Activated CD8-positive, alpha-beta T cell treated with anti-CD3 and anti-CD28 coated beads, Interleukin-2, amount 10 ng/mL, durations not matched to agents 7 days and 5 days (primary cell): ENCODE results near the gene TRAF3IP3. TPM values are rescaled to one million over a fixed set of nuclear protein-coding genes. Genes with fewer than 3 reads are reported as not detected.

Experiments
- ATAC-seq: fragments of 150-1000 bp; cut with Tn5 transposase; one replicate; pipeline ENCODE4 v1.10.0; 2021; ENCODE audit warnings: moderate library complexity
- CTCF ChIA-PET: fragments of 350-600 bp; sonication (Branson Sonifier 250); formaldehyde crosslinking; loops from one replicate; lab custom pipeline; 2021; ENCODE audit warnings: antibody characterized with exemption; lab: Charles Lee
- POLR2A ChIA-PET: fragments of 350-600 bp; sonication (Branson Sonifier 250); formaldehyde crosslinking; loops from one replicate; lab custom pipeline; 2021; ENCODE audit warnings: antibody characterized with exemption; lab: Charles Lee
- DNase-seq: peaks from one replicate; pipeline ENCODE4 v3.0.0-alpha.2; 2020
- H3K27ac Mint-ChIP-seq: one replicate; pipeline ENCODE4 v1.8.0; 2021; ENCODE audit warnings: mild to moderate bottlenecking, mixed read lengths
- H3K27me3 Mint-ChIP-seq: one replicate; pipeline ENCODE4 v1.8.0; 2021; ENCODE audit warnings: low read depth, mixed read lengths
- H3K36me3 Mint-ChIP-seq: one replicate; pipeline ENCODE4 v1.8.0; 2021; ENCODE audit warnings: low read depth, mixed read lengths
- H3K4me1 Mint-ChIP-seq: one replicate; pipeline ENCODE4 v1.8.0; 2021; ENCODE audit warnings: low read depth, mixed read lengths
- H3K4me3 Mint-ChIP-seq: one replicate; pipeline ENCODE4 v1.8.0; 2021; ENCODE audit warnings: mild to moderate bottlenecking, mixed read lengths
- H3K9me3 Mint-ChIP-seq: one replicate; pipeline ENCODE4 v1.8.0; 2022; ENCODE audit warnings: mixed read lengths; ENCODE audit not compliant: insufficient read depth
- total RNA-seq, 2 experiments: library from RNA; stranded (reverse); gene quantifications; one replicate each; pipeline ENCODE4 v1.2.3, GENCODE V29; 2021

Gene TRAF3IP3
- total RNA-seq, 2 experiments from 2014 or later, result 319 to 322 TPM

DNA sequence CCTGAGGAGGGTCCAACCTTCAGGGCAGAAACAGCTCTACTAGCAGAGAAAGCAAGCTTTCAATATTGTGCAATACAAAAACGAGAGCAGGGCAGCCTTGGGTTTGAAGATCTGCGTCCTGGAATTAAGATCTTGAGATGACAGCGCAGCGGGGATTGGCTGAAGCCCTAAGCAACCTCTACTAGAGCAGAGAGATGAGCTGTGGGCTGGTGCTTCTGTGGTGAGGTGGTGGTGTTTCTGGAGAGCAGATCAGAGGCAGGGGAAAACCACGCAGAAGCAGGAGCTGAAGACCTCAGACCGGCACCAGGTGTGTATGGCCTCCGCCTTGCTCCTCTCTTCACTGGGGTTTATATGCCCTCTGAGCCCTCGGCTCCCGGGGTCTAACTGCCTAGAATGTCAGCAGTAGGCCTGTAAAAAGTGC, 12.5 kb downstream of the TRAF3IP3 start:
- ChIA-PET CTCF (interaction anchor here (0.9 to 15.3 kb wide), 15 partner anchors 11 to 203 kb away, joined by 3 to 336 read pairs (median 5); partner anchors contain the start of genes C1orf74, G0S2, IRF6 and TRAF3IP3), POLR2A (interaction anchor here (0.5 to 7.8 kb wide), 7 partner anchors 10 to 1708 kb away, joined by 3 to 241 read pairs (median 28); partner anchors contain the start of genes C1orf74 and TRAF3IP3)
- Mint-ChIP-seq H3K36me3 (peaks cover 36% of the 10 kb centered on the region), H3K27me3 (no peaks in the 10 kb centered on the region), H3K4me3 (no peak overlapping the region), H3K9me3 (no peaks in the 10 kb centered on the region), H3K27ac (no peak overlapping the region), H3K4me1 (peaks cover 45% of the 10 kb centered on the region)
- DNase-seq, result peak; percentile 96
- peak; percentile 85 for ATAC-seq

DNA sequence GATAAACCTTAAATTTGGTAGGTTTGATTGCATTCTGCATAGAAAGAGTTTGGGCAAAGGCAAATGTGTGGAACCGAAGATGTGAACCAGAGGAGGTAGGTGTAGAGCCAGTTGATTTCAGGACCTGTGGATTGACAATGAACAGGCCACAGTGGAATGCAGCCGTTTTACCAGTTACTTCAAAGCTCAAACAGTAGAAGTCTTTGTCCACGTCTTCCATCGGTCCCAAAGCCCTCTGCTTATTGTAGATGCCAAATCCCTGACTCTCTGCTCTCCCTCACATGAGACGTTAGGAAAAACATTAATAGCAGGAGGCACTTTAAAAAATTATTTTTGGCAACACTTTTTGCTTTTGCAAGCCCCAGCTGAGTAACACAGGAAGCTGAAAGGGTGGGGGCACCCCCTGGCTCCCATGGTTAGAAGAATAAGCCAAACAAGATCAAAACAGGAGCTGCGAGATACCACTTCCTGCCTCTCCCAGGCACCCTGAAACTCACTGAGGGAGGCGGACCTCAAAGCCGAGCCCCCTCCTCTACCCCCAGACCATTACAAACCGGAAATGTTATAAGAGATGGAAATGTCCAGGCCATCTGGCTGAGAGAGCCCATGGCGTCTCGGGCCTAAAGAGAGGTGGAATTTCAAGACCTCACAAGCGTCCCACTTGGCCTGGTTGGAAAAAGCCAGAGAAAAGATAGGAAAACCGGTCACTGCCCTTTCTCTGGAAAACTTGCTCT, 13.5 kb downstream of the TRAF3IP3 start:
- DNase-seq, result peak; percentile 89
- peaks cover 30% of the 10 kb centered on the region for H3K36me3 Mint-ChIP-seq
- CTCF ChIA-PET, result interaction anchor here (0.9 to 15.3 kb wide), 14 partner anchors 10 to 200 kb away, joined by 3 to 336 read pairs (median 6); partner anchors contain the start of genes C1orf74, G0S2, TRAF3IP3 and UTP25
- POLR2A ChIA-PET, result interaction anchor here (1.2 to 7.8 kb wide), 7 partner anchors 9 to 564 kb away, joined by 3 to 241 read pairs (median 28); partner anchors contain the start of genes C1orf74, TRAF3IP3 and UTP25
- H3K27ac Mint-ChIP-seq, result no peak overlapping the region
- ATAC-seq, result peak; percentile 58
- no peak overlapping the region for H3K4me3 Mint-ChIP-seq
- H3K9me3 Mint-ChIP-seq, result no peaks in the 10 kb centered on the region
- no peaks in the 10 kb centered on the region for H3K27me3 Mint-ChIP-seq
- H3K4me1 Mint-ChIP-seq, result peaks cover 36% of the 10 kb centered on the region

DNA sequence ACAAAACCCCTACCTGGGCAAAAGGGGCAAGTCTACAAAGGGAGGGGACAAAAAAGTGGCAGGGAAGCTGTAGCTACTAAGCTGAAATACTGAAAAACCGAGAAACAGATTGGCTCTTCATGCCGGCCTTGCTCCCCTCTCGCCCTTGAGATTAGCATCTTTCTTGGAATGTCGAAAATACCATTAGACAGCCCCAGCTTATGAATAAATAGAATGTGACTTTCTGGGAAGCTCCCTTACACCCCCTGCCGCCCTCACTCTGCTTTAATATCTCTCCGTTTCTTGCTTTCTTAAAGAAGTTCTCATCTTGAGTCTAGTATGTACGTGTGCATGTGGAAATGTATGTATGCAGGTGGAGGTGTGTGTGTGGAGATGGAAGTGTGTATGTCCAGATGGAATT, 14.1 kb downstream of the TRAF3IP3 start:
- ChIA-PET CTCF (interaction anchor here (1.1 to 15.3 kb wide), 10 partner anchors 9 to 200 kb away, joined by 4 to 336 read pairs (median 8); partner anchors contain the start of genes C1orf74, TRAF3IP3 and UTP25), POLR2A (interaction anchor here (1.2 to 7.8 kb wide), 7 partner anchors 8 to 563 kb away, joined by 3 to 241 read pairs (median 28); partner anchors contain the start of genes C1orf74, TRAF3IP3 and UTP25)
- ATAC-seq (no peak), DNase-seq (peak; percentile 34)
- no peaks in the 10 kb centered on the region for H3K27me3 Mint-ChIP-seq
- H3K36me3 Mint-ChIP-seq, result peaks cover 32% of the 10 kb centered on the region
- peaks cover 33% of the 10 kb centered on the region for H3K4me1 Mint-ChIP-seq
- no peak overlapping the region for H3K4me3 Mint-ChIP-seq
- H3K9me3 Mint-ChIP-seq, result no peaks in the 10 kb centered on the region
- no peak overlapping the region for H3K27ac Mint-ChIP-seq

DNA sequence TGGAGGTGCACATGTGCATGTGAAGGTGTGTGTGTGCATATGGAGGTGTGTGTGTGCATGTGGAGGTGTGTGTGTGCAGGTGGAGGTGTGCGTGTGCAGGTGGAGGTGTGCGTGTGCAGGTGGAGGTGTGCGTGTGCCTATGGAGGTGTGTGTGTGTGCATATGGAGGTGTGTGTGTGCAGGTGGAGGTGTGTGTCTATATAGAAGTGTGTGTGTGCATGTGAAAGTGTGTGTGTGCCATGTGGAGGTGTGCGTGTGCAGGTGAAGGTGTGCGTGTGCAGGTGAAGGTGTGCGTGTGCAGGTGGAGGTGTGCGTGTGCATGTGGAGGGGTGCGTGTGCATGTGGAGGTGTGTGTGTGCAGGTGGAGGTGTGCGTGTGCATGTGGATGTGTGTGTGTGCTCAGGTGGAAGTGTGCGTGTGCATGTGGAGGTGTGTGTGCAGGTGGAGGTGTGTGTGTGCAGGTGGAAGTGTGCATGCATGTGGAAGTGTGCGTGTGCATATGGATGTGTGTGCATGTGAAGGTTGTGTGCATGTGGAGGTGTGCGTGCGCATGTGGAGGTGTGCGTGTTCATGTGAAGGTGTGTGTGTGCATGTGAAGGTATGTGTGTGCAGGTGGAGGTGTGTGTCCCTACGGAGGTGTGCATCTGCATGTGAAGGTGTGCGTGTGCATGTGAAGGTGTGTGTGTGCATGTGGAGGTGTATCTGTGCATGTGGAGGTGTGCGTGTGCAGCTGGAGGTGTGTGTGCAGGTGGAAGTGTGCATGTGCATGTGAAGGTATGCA, 15.0 kb downstream of the TRAF3IP3 start:
- POLR2A ChIA-PET, result interaction anchor here (3.4 to 7.8 kb wide), 2 partner anchors 13 to 16 kb away, joined by 51 to 241 read pairs; partner anchors contain the start of genes C1orf74 and TRAF3IP3
- Mint-ChIP-seq H3K27me3 (no peaks in the 10 kb centered on the region), H3K4me3 (no peak overlapping the region), H3K4me1 (peaks cover 26% of the 10 kb centered on the region), H3K27ac (no peak overlapping the region), H3K36me3 (peaks cover 33% of the 10 kb centered on the region), H3K9me3 (no peaks in the 10 kb centered on the region)
- DNase-seq, result no peak
- no peak for ATAC-seq
- CTCF ChIA-PET, result interaction anchor here (1.5 to 15.3 kb wide), 3 partner anchors 8 to 52 kb away, joined by 7 to 336 read pairs (median 13); partner anchors contain the start of gene TRAF3IP3

DNA sequence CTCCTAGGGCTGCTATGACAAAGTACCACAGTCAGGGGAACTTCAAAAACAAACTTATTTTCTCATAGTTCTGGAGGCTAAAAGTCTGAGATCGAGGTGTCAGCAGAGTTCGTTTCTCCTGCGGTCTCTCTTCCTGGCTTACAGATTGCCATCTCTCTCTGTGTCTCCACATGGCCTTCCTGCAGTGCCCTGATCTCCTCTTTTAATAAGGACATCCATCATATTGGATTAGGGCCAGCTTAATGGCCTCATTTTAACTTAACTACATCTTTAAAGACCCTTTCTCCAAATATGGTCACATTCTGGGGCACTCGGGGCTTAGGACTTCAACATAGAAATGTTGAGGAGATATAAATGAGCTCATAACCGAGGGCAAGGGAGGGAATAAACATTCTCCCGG, 16.3 kb downstream of the TRAF3IP3 start:
- ATAC-seq (no peak), DNase-seq (no peak)
- POLR2A ChIA-PET, result interaction anchor here (0.6 to 5.0 kb wide), 4 partner anchors 8 to 19 kb away, joined by 3 to 39 read pairs (median 3); partner anchors contain the start of gene C1orf74
- H3K9me3 Mint-ChIP-seq, result no peaks in the 10 kb centered on the region
- CTCF ChIA-PET, result interaction anchor here (0.6 to 1.8 kb wide), 6 partner anchors 12 to 56 kb away, joined by 3 to 7 read pairs (median 5); partner anchors contain the start of genes C1orf74, TRAF3IP3 and UTP25
- peaks cover 16% of the 10 kb centered on the region for H3K4me1 Mint-ChIP-seq
- H3K27me3 Mint-ChIP-seq, result no peaks in the 10 kb centered on the region
- peaks cover 33% of the 10 kb centered on the region for H3K36me3 Mint-ChIP-seq
- no peak overlapping the region for H3K4me3 Mint-ChIP-seq
- no peak overlapping the region for H3K27ac Mint-ChIP-seq

DNA sequence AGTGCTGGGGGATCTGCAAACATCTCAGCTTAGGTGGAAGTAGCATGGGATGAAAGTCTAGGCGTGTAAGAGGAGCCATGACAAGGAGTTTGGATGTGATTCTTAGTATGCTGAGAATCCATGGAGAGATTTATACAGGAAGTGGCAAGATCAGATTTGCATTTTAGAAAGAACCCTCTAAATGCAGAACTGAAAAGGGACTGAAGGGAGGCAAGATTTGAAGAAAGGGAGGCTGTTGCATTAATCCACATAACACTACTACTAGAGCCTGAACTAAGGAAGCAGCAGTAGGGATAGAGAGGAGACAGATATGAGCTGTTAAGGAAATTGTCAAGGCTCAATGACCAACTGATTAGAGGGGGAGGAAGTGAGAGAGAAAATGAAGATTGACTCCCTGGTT, 18.7 kb downstream of the TRAF3IP3 start:
- Mint-ChIP-seq H3K36me3 (peaks cover 54% of the 10 kb centered on the region), H3K4me3 (no peak overlapping the region), H3K27ac (peak overlapping the region; percentile 61), H3K27me3 (no peaks in the 10 kb centered on the region), H3K9me3 (no peaks in the 10 kb centered on the region), H3K4me1 (peaks cover 3% of the 10 kb centered on the region)
- ChIA-PET CTCF (interaction anchor here (1.1 to 2.9 kb wide), 5 partner anchors 13 to 53 kb away, joined by 3 to 19 read pairs (median 9); partner anchors contain the start of genes TRAF3IP3 and UTP25), POLR2A (interaction anchor here (0.5 to 5.0 kb wide), 8 partner anchors 8 to 57 kb away, joined by 3 to 39 read pairs (median 4); partner anchors contain the start of genes C1orf74 and TRAF3IP3)
- ATAC-seq (no peak), DNase-seq (no peak)

DNA sequence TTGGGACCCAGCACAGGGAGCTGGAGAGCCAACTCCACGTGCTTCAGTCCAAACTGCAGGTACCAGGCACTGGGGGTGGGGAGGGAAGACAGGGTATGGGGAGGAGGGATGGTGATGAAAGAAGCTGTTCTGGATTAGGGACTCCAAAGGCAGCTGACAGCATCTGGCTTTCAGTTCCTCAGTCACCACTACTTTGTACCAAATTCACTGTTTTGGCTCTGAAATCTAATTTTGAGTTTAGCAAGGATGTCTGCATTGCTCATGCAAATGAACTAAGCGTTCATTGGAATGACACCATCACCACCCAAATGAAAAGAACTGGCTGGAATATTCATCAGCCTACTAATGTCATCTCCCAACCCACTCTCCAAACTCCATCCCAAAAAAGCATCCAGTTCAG, 19.8 kb downstream of the TRAF3IP3 start:
- Mint-ChIP-seq H3K9me3 (no peaks in the 10 kb centered on the region), H3K4me1 (peaks cover 11% of the 10 kb centered on the region), H3K36me3 (peaks cover 64% of the 10 kb centered on the region), H3K4me3 (no peak overlapping the region), H3K27me3 (no peaks in the 10 kb centered on the region), H3K27ac (peak overlapping the region; percentile 61)
- ATAC-seq, result no peak
- CTCF ChIA-PET, result interaction anchor here (1.7 to 2.9 kb wide), 3 partner anchors 20 to 47 kb away, joined by 9 to 19 read pairs (median 10); partner anchors contain the start of gene TRAF3IP3
- POLR2A ChIA-PET, result interaction anchor here (1.0 to 5.0 kb wide), 4 partner anchors 9 to 19 kb away, joined by 3 to 39 read pairs (median 16); partner anchors contain the start of genes C1orf74 and TRAF3IP3
- no peak for DNase-seq

DNA sequence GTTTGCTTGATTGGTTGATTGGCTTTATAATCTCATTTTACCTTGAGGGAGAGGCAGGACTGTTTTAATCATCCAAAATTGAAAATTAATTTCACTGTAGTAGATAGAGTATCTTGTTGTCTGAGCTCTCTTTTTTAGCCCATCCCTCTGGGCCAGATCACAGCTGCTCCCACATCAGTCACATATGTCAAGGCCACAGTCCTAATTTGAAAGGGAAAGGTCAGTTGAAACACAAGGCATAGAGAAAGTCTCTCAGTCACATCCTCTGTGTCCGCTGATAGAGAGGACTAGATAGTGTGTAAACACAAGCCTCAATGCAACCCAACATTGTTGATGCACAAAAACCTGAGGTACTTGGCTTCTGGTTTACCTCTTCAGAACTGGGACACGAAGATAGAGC, 21.7 kb downstream of the TRAF3IP3 start:
- CTCF ChIA-PET, result interaction anchor here (3.4 kb wide), 1 partner anchor 46 kb away, joined by 10 read pairs; no protein-coding TSS in a partner anchor
- Mint-ChIP-seq H3K4me3 (no peak overlapping the region), H3K4me1 (peaks cover 15% of the 10 kb centered on the region), H3K27me3 (no peaks in the 10 kb centered on the region), H3K27ac (peak overlapping the region; percentile 41), H3K9me3 (no peaks in the 10 kb centered on the region), H3K36me3 (peaks cover 75% of the 10 kb centered on the region)
- POLR2A ChIA-PET, result interaction anchor here (1.2 to 4.5 kb wide), 2 partner anchors 10 to 20 kb away, joined by 3 to 38 read pairs; no protein-coding TSS in a partner anchor
- ATAC-seq, result no peak
- no peak for DNase-seq

DNA sequence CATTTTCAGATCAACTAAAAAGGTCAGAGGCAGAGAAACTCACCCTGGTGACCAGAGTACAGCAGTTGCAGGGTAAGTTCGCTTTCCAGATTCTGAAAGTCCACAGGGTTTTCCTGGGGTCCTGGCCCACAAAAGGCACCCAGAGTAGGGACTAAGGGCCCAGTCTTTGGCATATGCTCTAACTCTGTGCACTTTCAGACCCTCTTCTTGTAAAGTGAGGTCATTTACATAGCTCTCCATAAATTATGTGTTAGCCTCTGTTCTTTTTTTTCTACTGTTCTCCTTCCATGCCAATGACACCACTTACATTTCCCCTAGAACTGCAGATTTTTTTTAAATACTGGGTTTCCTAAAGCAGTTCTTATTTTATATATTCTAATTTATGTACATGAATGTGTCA, 22.2 kb downstream of the TRAF3IP3 start:
- POLR2A ChIA-PET, result interaction anchor here (1.2 to 4.5 kb wide), 3 partner anchors 10 to 21 kb away, joined by 3 to 38 read pairs (median 6); partner anchors contain the start of gene TRAF3IP3
- DNase-seq (no peak), ATAC-seq (no peak)
- Mint-ChIP-seq H3K36me3 (peaks cover 79% of the 10 kb centered on the region), H3K4me1 (peaks cover 20% of the 10 kb centered on the region), H3K27me3 (no peaks in the 10 kb centered on the region), H3K4me3 (no peak overlapping the region), H3K27ac (peak overlapping the region; percentile 53), H3K9me3 (no peaks in the 10 kb centered on the region)
- CTCF ChIA-PET, result interaction anchor here (2.5 to 3.4 kb wide), 3 partner anchors 8 to 45 kb away, joined by 7 to 10 read pairs (median 10); no protein-coding TSS in a partner anchor

DNA sequence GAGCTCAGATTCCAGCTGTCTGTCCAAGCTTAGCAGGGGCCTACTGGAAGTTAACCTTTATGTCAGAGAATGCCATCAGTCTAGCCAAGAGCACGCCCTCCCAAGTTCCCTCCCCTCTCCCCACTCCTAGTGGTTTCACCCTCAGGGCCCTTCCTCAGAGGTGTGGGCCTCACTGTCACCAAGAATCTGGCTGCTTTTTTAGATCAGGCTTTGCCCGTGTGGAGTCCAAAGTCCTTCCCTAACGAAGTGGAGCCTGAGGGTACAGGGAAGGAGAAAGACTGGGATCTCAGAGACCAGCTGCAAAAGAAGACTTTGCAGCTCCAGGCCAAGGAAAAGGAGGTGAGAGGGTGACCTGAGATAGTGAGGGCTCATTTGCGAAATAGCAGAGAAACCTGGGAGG, 24.4 kb downstream of the TRAF3IP3 start:
- ChIA-PET POLR2A (interaction anchor here (1.0 to 4.5 kb wide), 4 partner anchors 8 to 28 kb away, joined by 3 to 38 read pairs (median 6); partner anchors contain the start of gene TRAF3IP3), CTCF (interaction anchor here (2.5 to 3.4 kb wide), 3 partner anchors 11 to 43 kb away, joined by 7 to 10 read pairs (median 10); no protein-coding TSS in a partner anchor)
- ATAC-seq (no peak), DNase-seq (no peak)
- Mint-ChIP-seq H3K4me3 (no peak overlapping the region), H3K27me3 (no peaks in the 10 kb centered on the region), H3K9me3 (no peaks in the 10 kb centered on the region), H3K4me1 (peaks cover 42% of the 10 kb centered on the region), H3K36me3 (peaks cover 76% of the 10 kb centered on the region), H3K27ac (peak overlapping the region; percentile 73)
